Chondrocyte (in vitro differentiated cells): ENCODE data around the gene WWTR1. TPM values are rescaled to one million over a fixed set of nuclear protein-coding genes. Genes with fewer than 3 reads are reported as not detected.

Experiments used
- DNase-seq: peaks from one replicate; pipeline ENCODE4 v3.0.0; 2021; ENCODE audit warnings: mixed read lengths, low spot score
- H3K27ac Mint-ChIP-seq: one replicate; pipeline ENCODE4 v1.8.0; 2021; ENCODE audit warnings: mild to moderate bottlenecking, moderate library complexity, mixed read lengths; ENCODE audit not compliant: unreplicated experiment
- H3K27me3 Mint-ChIP-seq: 2 replicates; pipeline ENCODE4 v1.8.0; 2021; ENCODE audit warnings: low read depth, mixed read lengths
- H3K36me3 Mint-ChIP-seq: 2 replicates; pipeline ENCODE4 v1.8.0; 2021; ENCODE audit warnings: low read depth, mixed read lengths
- H3K4me1 Mint-ChIP-seq: 2 replicates; pipeline ENCODE4 v1.8.0; 2021; ENCODE audit warnings: low read depth, mild to moderate bottlenecking, mixed read lengths
- H3K4me3 Mint-ChIP-seq: one replicate; pipeline ENCODE4 v1.8.0; 2021; ENCODE audit warnings: mild to moderate bottlenecking, moderate library complexity, mixed read lengths; ENCODE audit not compliant: unreplicated experiment
- H3K9me3 Mint-ChIP-seq: 2 replicates; pipeline ENCODE4 v1.8.0; 2021; ENCODE audit warnings: low read depth, mixed read lengths
- total RNA-seq: library from RNA; stranded (reverse); gene quantifications from 3 replicates; pipeline ENCODE4 v1.2.1, GENCODE V29; 2021
- TF ChIP-seq, protein P1 (sequence below): fragments of 200-600 bp; sonication (generic); IDR thresholded peaks from 2 replicates; pipeline ENCODE4 v1.5.0; 2021; ENCODE audit warnings: antibody characterized with exemption, mild to moderate bottlenecking, moderate library complexity

The WWTR1 gene
- total RNA-seq, 1 donor from 2014 or later, result 107 TPM

DNA sequence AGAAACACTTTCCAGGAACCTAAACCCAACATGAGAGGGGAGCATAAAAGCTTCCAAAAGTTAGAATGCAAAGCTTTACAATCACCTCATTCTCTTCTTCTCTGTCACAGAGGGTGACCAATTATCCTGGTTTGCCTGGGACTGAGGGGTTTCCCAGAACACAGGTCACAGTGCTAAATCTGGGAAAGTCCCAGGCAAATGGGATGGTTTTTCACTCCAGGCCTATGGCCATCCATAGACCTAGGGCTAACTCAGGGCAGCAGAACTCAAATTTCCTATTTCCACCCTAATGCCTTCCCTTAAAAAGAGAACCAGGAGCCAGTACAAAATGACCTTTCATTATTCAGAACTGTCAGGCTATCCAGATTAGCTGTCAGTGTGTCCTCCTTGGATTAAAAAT is 106.3 kb downstream of the WWTR1 start:
- H3K27ac Mint-ChIP-seq, result peak overlapping the region; percentile 61
- TF ChIP-seq, protein P1, sequence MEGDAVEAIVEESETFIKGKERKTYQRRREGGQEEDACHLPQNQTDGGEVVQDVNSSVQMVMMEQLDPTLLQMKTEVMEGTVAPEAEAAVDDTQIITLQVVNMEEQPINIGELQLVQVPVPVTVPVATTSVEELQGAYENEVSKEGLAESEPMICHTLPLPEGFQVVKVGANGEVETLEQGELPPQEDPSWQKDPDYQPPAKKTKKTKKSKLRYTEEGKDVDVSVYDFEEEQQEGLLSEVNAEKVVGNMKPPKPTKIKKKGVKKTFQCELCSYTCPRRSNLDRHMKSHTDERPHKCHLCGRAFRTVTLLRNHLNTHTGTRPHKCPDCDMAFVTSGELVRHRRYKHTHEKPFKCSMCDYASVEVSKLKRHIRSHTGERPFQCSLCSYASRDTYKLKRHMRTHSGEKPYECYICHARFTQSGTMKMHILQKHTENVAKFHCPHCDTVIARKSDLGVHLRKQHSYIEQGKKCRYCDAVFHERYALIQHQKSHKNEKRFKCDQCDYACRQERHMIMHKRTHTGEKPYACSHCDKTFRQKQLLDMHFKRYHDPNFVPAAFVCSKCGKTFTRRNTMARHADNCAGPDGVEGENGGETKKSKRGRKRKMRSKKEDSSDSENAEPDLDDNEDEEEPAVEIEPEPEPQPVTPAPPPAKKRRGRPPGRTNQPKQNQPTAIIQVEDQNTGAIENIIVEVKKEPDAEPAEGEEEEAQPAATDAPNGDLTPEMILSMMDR, result no peak
- peaks cover 80% of the 10 kb centered on the region for H3K4me1 Mint-ChIP-seq
- no peak overlapping the region for H3K4me3 Mint-ChIP-seq
- H3K36me3 Mint-ChIP-seq, result no peaks in the 10 kb centered on the region
- DNase-seq, result no peak
- H3K27me3 Mint-ChIP-seq, result no peaks in the 10 kb centered on the region
- H3K9me3 Mint-ChIP-seq, result no peaks in the 10 kb centered on the region

DNA sequence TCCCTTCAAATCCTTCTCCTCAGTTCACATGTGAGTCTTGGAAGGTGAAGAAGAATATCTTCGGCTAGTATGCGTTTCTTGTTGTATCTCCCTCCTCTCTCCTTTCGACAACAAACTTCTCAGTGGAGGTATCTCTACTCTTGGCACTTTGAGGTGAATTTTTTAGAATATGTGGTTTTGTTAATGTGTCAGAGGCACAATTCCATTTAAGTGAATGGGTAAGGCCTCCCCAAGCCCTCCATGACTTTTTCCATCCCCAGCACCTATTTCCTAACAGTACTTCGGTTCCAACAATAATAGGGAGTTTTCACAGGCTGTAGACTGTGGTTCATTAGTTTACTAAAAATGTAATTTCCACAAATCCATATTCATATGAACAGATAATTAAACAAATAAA is 109.2 kb downstream of the WWTR1 start:
- Mint-ChIP-seq H3K4me3 (no peak overlapping the region), H3K4me1 (peaks cover 71% of the 10 kb centered on the region), H3K9me3 (no peaks in the 10 kb centered on the region), H3K27me3 (no peaks in the 10 kb centered on the region), H3K27ac (peak overlapping the region; percentile 94), H3K36me3 (peaks cover 2% of the 10 kb centered on the region)
- DNase-seq, result no peak
- TF ChIP-seq, protein P1, result no peak

DNA sequence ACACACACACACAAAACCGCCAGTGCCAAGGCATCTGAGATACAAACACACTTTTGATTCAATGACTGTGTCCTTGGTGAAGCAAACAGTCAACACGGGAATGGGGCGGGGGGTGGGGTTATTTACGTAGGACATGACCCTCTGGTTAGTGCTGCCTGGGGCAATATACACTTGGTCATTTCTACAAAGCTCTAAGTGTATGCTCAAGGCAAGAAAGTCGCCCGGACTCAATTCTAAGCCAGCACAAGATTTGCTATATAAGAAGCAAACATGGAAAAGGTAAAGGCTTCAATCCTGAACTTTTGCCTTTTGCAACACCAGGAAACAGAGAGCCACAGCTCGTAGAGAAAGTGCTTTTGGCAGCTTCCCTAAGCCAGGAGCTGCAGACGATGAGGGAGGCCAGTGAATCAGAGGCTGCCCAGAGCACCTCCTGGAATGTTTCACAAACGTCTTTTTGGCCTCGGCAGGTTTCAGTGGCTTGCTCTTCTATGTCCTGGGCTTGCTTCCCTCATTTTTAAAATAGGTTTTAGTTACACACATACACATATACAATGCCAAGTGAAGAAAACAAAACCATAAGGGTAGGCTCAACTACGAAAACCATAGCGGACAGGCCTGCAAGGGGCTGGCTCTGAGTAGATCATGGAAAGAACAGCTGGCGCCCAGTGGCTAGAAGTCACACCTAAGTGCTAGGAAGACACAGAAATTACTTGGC is 109.7 kb downstream of the WWTR1 start:
- H3K36me3 Mint-ChIP-seq, result peaks cover 2% of the 10 kb centered on the region
- DNase-seq, result no peak
- no peak overlapping the region for H3K4me3 Mint-ChIP-seq
- H3K27ac Mint-ChIP-seq, result peak overlapping the region; percentile 94
- H3K9me3 Mint-ChIP-seq, result no peaks in the 10 kb centered on the region
- TF ChIP-seq, protein P1, result no peak
- H3K4me1 Mint-ChIP-seq, result peaks cover 66% of the 10 kb centered on the region
- H3K27me3 Mint-ChIP-seq, result no peaks in the 10 kb centered on the region

DNA sequence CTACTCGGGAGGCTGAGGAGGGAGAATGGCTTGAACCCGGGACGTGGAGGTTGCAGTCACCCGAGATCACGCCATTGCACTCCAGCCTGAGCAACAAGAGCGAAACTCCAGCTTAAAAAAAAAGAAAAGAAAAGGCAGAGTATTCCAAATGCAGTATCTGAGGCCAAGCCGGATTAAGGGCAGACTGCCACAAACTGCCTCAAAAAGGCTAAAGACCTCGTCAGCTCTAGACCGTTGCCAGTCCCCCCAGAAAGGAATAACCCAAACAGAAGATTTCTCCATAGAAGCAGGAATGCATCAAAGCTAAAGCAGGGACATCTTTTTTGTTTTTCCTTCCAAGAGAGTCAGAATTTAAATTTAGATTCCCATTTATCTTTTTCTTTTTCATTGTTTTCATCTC is 110.4 kb downstream of the WWTR1 start:
- Mint-ChIP-seq H3K9me3 (no peaks in the 10 kb centered on the region), H3K27ac (peak overlapping the region; percentile 94), H3K36me3 (peaks cover 2% of the 10 kb centered on the region), H3K4me3 (no peak overlapping the region), H3K4me1 (peaks cover 66% of the 10 kb centered on the region), H3K27me3 (no peaks in the 10 kb centered on the region)
- DNase-seq, result no peak
- TF ChIP-seq, protein P1, result no peak

DNA sequence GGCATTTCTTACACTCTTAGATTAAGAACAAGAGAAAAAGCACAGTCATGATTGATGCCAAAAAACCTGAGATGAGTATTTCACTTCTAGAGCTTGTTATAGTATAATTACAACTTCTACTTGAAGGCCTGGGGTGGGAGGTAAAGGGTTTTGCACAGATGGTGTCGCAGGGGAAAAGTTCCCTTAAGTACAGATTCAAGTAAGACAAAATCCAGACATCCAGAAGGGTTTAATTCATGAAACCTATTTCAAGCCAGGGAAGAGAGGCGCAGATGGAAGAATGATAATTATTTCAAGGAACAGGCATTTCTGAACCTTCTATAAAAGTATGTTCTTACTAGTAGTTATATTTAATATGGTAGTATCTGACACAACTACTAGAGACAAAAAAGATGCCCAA is 112.8 kb downstream of the WWTR1 start:
- no peak for DNase-seq
- TF ChIP-seq, protein P1, result no peak
- Mint-ChIP-seq H3K4me1 (peaks cover 79% of the 10 kb centered on the region), H3K4me3 (no peak overlapping the region), H3K27me3 (no peaks in the 10 kb centered on the region), H3K9me3 (no peaks in the 10 kb centered on the region), H3K36me3 (peaks cover 4% of the 10 kb centered on the region), H3K27ac (no peak overlapping the region)
